Astrocyte (in vitro differentiated cells and primary cell): ENCODE results near the gene CDH13.

ENCODE experiments used
- CTCF ChIP-seq: IDR thresholded peaks from 2 replicates; pipeline ENCODE4 v1.5.1; 2011; ENCODE audit warnings: low read depth, mild to moderate bottlenecking, inconsistent platforms, low read length, moderate library complexity; ENCODE audit not compliant: insufficient read depth
- EZH2 ChIP-seq: IDR thresholded peaks from 2 replicates; pipeline ENCODE4 v1.6.1; 2012; ENCODE audit warnings: mild to moderate bottlenecking, low read length, inconsistent platforms; ENCODE audit not compliant: insufficient read depth

GRCh38 chr16:83205896-83206295 is 579.1 kb downstream of the CDH13 start:
- TF ChIP-seq CTCF, result no peak
- no peak for TF ChIP-seq EZH2
